ENCODE measurements around the gene CYB561A3.

- TF ChIP-seq, protein P1, sequence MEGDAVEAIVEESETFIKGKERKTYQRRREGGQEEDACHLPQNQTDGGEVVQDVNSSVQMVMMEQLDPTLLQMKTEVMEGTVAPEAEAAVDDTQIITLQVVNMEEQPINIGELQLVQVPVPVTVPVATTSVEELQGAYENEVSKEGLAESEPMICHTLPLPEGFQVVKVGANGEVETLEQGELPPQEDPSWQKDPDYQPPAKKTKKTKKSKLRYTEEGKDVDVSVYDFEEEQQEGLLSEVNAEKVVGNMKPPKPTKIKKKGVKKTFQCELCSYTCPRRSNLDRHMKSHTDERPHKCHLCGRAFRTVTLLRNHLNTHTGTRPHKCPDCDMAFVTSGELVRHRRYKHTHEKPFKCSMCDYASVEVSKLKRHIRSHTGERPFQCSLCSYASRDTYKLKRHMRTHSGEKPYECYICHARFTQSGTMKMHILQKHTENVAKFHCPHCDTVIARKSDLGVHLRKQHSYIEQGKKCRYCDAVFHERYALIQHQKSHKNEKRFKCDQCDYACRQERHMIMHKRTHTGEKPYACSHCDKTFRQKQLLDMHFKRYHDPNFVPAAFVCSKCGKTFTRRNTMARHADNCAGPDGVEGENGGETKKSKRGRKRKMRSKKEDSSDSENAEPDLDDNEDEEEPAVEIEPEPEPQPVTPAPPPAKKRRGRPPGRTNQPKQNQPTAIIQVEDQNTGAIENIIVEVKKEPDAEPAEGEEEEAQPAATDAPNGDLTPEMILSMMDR (IDR thresholded peaks at IDR 0.05; ENCODE audit: low read depth, low read length), result no peak
- TF ChIP-seq, protein P2, sequence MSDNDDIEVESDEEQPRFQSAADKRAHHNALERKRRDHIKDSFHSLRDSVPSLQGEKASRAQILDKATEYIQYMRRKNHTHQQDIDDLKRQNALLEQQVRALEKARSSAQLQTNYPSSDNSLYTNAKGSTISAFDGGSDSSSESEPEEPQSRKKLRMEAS (IDR thresholded peaks at IDR 0.05; ENCODE audit: low read depth, low read length), result no peak
These were observed 3.1 kb downstream of the CYB561A3 start for GRCh38 chr11:61358566-61358965.
